ENCODE results near the gene HABP2. TPM values are rescaled to one million over a fixed set of nuclear protein-coding genes. Genes with fewer than 3 reads are reported as not detected.

HABP2 gene
- total and polyA plus RNA-seq, 4 donors: 109 to 259 (median 197) TPM

- H3K27me3 ChIP-seq (ENCODE audit: control insufficient read depth in 4 of 4, insufficient read depth in 4 of 4, low read length in 3 of 4): no peaks in the 10 kb centered on the region
- no peak for TF ChIP-seq FOXA2 (IDR thresholded peaks at IDR 0.05)
- no peak for TF ChIP-seq JUND (IDR thresholded peaks at IDR 0.05)
- no peaks in the 10 kb centered on the region for H3K36me3 ChIP-seq (ENCODE audit: control insufficient read depth in 4 of 4, insufficient read depth in 3 of 4, low read depth in 1 of 4, low read length in 3 of 4)
- WGBS: 82% methylated on average over 10 of the region's 10 CpGs
- DNase-seq (ENCODE audit: low spot score): no peak
- peaks cover 0 to 4% (median 0%) of the 10 kb centered on the region in 4 donors for H3K4me1 ChIP-seq (ENCODE audit: control insufficient read depth in 4 of 4, insufficient read depth in 4 of 4, low read length in 3 of 4)
- no peaks in the 10 kb centered on the region for H3K9me3 ChIP-seq (ENCODE audit: control insufficient read depth in 4 of 4, low read length in 3 of 4)
- no peak overlapping the region for H3K27ac ChIP-seq (ENCODE audit: low read depth in 1 of 2, low read length in 2 of 2)
- no peak overlapping the region for H3K9ac ChIP-seq (ENCODE audit: low read depth in 1 of 2, low read length in 2 of 2)
- H3K4me3 ChIP-seq (ENCODE audit: low read depth in 1 of 3, low read length in 3 of 3): no peak overlapping the region
Measured at GRCh38 chr10:113518816-113519591, 33.8 kb upstream of the HABP2 start.

GRCh38 chr10:113519681-113520115 is 33.2 kb upstream of the HABP2 start:
- no peak for DNase-seq (ENCODE audit: low spot score)
- Histone ChIP-seq H3K27ac (ENCODE audit: low read depth in 1 of 2, low read length in 2 of 2) (no peak overlapping the region), H3K4me1 (ENCODE audit: control insufficient read depth in 4 of 4, insufficient read depth in 4 of 4, low read length in 3 of 4) (peaks cover 0 to 4% (median 0%) of the 10 kb centered on the region in 4 donors), H3K36me3 (ENCODE audit: control insufficient read depth in 4 of 4, insufficient read depth in 3 of 4, low read depth in 1 of 4, low read length in 3 of 4) (no peaks in the 10 kb centered on the region), H3K9me3 (ENCODE audit: control insufficient read depth in 4 of 4, low read length in 3 of 4) (no peaks in the 10 kb centered on the region), H3K27me3 (ENCODE audit: control insufficient read depth in 4 of 4, insufficient read depth in 4 of 4, low read length in 3 of 4) (no peaks in the 10 kb centered on the region), H3K9ac (ENCODE audit: low read depth in 1 of 2, low read length in 2 of 2) (no peak overlapping the region), H3K4me3 (ENCODE audit: low read depth in 1 of 3, low read length in 3 of 3) (no peak overlapping the region)
- TF ChIP-seq CTCF (IDR thresholded peaks at IDR 0.05; ENCODE audit: low read depth, low read length, missing input control): no peak
- no peak for TF ChIP-seq TAF1 (conservative IDR thresholded peaks at IDR 0.05)
- no peak for TF ChIP-seq MAX (IDR thresholded peaks at IDR 0.05)
- TF ChIP-seq EGR1 (IDR thresholded peaks at IDR 0.05; ENCODE audit: low read depth in 2 of 2): no peak
- no peak for TF ChIP-seq GABPA (IDR thresholded peaks at IDR 0.05 in 1 of 2, conservative IDR thresholded peaks at IDR 0.05 in 1 of 2)
- no peak for TF ChIP-seq JUND (IDR thresholded peaks at IDR 0.05)
- TF ChIP-seq FOXA1 (IDR thresholded peaks at IDR 0.05): no peak
- no peak for TF ChIP-seq SP1 (IDR thresholded peaks at IDR 0.05)
- TF ChIP-seq YY1 (IDR thresholded peaks at IDR 0.05): no peak
- no peak for TF ChIP-seq HNF4G (IDR thresholded peaks at IDR 0.05)
- TF ChIP-seq ATF3 (IDR thresholded peaks at IDR 0.05): no peak
- no peak for TF ChIP-seq FOXA2 (IDR thresholded peaks at IDR 0.05)
- TF ChIP-seq ZBTB33 (IDR thresholded peaks at IDR 0.05): no peak
- WGBS: 79% methylated on average over 10 of the region's 10 CpGs

GRCh38 chr10:113520261-113520660 is 32.6 kb upstream of the HABP2 start:
- Histone ChIP-seq H3K9ac (ENCODE audit: low read depth in 1 of 2, low read length in 2 of 2) (no peak overlapping the region), H3K27ac (ENCODE audit: low read depth in 1 of 2, low read length in 2 of 2) (no peak overlapping the region), H3K36me3 (ENCODE audit: control insufficient read depth in 4 of 4, insufficient read depth in 3 of 4, low read depth in 1 of 4, low read length in 3 of 4) (no peaks in the 10 kb centered on the region), H3K27me3 (ENCODE audit: control insufficient read depth in 4 of 4, insufficient read depth in 4 of 4, low read length in 3 of 4) (no peaks in the 10 kb centered on the region), H3K4me1 (ENCODE audit: control insufficient read depth in 4 of 4, insufficient read depth in 4 of 4, low read length in 3 of 4) (peaks cover 0 to 4% (median 0%) of the 10 kb centered on the region in 4 donors), H3K9me3 (ENCODE audit: control insufficient read depth in 4 of 4, low read length in 3 of 4) (no peaks in the 10 kb centered on the region), H3K4me3 (ENCODE audit: low read depth in 1 of 3, low read length in 3 of 3) (no peak overlapping the region)
- 94% methylated on average over 2 of the region's 2 CpGs for WGBS
- no peak for DNase-seq (ENCODE audit: low spot score)
- no peak for TF ChIP-seq RAD21 (IDR thresholded peaks at IDR 0.05)
- TF ChIP-seq GABPA (IDR thresholded peaks at IDR 0.05 in 1 of 2, conservative IDR thresholded peaks at IDR 0.05 in 1 of 2): no peak
- no peak for TF ChIP-seq HNF4A (conservative IDR thresholded peaks at IDR 0.05)
- TF ChIP-seq ATF3 (IDR thresholded peaks at IDR 0.05): no peak
- no peak for TF ChIP-seq HNF4G (IDR thresholded peaks at IDR 0.05)
- TF ChIP-seq RXRA (IDR thresholded peaks at IDR 0.05): no peak
- TF ChIP-seq SP1 (IDR thresholded peaks at IDR 0.05): no peak
- TF ChIP-seq ZBTB33 (IDR thresholded peaks at IDR 0.05): no peak
